ENCODE measurements around the gene SEPTIN5.

SEPTIN5 gene

GRCh38 chr22:19686946-19687345 lies 27.4 kb upstream of the SEPTIN5 start:
- no peak overlapping the region for H3K4me3 ChIP-seq (ENCODE audit: low read depth, low read length)
- TF ChIP-seq, protein P1, sequence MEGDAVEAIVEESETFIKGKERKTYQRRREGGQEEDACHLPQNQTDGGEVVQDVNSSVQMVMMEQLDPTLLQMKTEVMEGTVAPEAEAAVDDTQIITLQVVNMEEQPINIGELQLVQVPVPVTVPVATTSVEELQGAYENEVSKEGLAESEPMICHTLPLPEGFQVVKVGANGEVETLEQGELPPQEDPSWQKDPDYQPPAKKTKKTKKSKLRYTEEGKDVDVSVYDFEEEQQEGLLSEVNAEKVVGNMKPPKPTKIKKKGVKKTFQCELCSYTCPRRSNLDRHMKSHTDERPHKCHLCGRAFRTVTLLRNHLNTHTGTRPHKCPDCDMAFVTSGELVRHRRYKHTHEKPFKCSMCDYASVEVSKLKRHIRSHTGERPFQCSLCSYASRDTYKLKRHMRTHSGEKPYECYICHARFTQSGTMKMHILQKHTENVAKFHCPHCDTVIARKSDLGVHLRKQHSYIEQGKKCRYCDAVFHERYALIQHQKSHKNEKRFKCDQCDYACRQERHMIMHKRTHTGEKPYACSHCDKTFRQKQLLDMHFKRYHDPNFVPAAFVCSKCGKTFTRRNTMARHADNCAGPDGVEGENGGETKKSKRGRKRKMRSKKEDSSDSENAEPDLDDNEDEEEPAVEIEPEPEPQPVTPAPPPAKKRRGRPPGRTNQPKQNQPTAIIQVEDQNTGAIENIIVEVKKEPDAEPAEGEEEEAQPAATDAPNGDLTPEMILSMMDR (IDR thresholded peaks at IDR 0.05; ENCODE audit: borderline replicate concordance, insufficient read depth, low read depth, low read length), result no peak

DNA sequence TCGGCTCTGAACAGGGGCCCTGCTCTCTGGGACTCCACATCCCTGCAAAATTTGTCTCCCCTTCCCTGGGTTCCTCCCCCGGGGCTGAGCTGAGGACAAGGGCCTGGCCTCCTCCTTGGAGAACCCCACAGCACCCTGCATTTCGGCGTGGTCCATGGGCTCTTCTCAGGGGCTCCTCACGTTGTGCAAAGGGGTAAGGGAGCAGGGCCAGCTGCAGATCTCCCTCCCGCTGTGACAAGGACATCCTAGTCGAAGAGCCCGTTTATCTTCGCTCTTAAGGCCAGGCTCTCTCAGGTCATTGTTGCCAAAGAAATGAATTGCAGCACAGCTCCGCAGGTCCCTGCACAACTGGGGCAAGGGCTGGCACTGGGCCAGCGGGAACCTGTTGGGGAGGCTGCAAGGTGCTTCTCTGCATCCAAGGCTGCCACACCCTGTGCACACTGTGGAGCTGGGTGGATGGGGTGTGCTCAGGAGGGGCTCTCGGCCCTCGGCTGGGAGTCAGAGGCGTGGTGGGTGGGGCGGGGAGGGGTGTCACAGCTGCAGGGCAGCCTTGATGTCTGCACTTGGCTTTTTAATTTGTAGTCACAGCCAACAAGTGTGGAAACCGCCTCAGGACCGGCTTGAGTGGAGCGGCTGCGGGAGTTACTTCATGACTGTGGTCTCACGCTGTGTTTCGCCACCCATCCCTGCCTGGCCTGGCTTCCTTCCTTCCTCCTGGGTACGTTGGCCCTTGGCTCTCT lies 26.6 kb upstream of the SEPTIN5 start:
- TF ChIP-seq, protein P1 (IDR thresholded peaks at IDR 0.05; ENCODE audit: borderline replicate concordance, insufficient read depth, low read depth, low read length), result no peak
- no peak overlapping the region for H3K4me3 ChIP-seq (ENCODE audit: low read depth, low read length)

- no peak overlapping the region for H3K4me3 ChIP-seq (ENCODE audit: low read depth, low read length)
- TF ChIP-seq, protein P1 (IDR thresholded peaks at IDR 0.05; ENCODE audit: borderline replicate concordance, insufficient read depth, low read depth, low read length), result no peak
These were observed 25.7 kb upstream of the SEPTIN5 start for GRCh38 chr22:19688301-19689290.

GRCh38 chr22:19689408-19689807 lies 24.9 kb upstream of the SEPTIN5 start:
- H3K4me3 ChIP-seq (ENCODE audit: low read depth, low read length), result no peak overlapping the region
- TF ChIP-seq, protein P1 (IDR thresholded peaks at IDR 0.05; ENCODE audit: borderline replicate concordance, insufficient read depth, low read depth, low read length), result no peak

DNA sequence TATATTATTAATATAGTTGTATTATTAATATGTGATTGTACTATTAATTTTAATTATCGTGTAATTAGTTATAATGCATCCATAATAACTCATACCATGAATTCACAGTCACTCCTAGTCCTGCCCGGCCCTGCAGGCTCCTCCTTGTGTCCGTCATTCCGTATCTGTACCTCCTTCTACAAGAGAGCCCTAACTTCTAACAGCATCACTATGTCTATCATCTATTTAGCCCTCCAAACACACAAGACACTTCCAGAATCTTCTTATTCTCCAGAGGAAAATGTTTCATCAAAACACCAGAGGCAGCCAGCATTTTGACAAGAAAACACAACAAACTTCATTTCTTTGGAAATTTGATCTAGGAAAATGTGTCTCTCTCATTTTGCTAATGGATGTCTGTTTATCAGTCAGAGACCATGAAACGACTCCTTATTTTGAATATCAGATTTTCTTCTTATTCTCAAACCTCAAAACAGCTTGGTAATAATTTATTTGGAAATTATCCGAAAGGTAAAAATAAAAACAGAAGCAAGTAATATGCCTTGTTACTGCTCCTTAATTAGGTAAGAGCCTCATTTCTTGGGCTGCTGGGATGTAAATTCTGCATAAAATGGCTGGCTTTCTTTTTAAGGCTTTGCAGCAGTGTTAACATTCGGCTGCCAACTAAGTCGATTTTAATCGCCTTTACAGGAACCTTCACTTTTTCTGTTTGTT lies 23.1 kb upstream of the SEPTIN5 start:
- H3K4me3 ChIP-seq (ENCODE audit: low read depth, low read length), result no peak overlapping the region
- TF ChIP-seq, protein P1 (IDR thresholded peaks at IDR 0.05; ENCODE audit: borderline replicate concordance, insufficient read depth, low read depth, low read length), result no peak

GRCh38 chr22:19691721-19692341 lies 22.5 kb upstream of the SEPTIN5 start:
- TF ChIP-seq, protein P1 (IDR thresholded peaks at IDR 0.05; ENCODE audit: borderline replicate concordance, insufficient read depth, low read depth, low read length), result no peak
- H3K4me3 ChIP-seq (ENCODE audit: low read depth, low read length), result no peak overlapping the region
